CD4-positive, alpha-beta T cell treated with Interleukin-4 for 4 hours (primary cell): ENCODE measurements around the gene BUD13.
A peak's percentile ranks its signal among the peaks of the same experiment; 100 is the strongest.
"Not testable (repeated sequence)": the region's sequence is repeated elsewhere in the genome, so short reads cannot be mapped to it uniquely, and the experiment has no call there.

Source experiments
- DNase-seq: peaks from one replicate; pipeline ENCODE4 v3.0.0-alpha.2; 2020

BUD13 gene, protein sequence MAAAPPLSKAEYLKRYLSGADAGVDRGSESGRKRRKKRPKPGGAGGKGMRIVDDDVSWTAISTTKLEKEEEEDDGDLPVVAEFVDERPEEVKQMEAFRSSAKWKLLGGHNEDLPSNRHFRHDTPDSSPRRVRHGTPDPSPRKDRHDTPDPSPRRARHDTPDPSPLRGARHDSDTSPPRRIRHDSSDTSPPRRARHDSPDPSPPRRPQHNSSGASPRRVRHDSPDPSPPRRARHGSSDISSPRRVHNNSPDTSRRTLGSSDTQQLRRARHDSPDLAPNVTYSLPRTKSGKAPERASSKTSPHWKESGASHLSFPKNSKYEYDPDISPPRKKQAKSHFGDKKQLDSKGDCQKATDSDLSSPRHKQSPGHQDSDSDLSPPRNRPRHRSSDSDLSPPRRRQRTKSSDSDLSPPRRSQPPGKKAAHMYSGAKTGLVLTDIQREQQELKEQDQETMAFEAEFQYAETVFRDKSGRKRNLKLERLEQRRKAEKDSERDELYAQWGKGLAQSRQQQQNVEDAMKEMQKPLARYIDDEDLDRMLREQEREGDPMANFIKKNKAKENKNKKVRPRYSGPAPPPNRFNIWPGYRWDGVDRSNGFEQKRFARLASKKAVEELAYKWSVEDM

GRCh38 chr11:116772443-116773202 lies at the start of gene BUD13:
TSS of gene BUD13 (minus strand) at chr11:116772987. CDS start at chr11:116772964, 23 bp downstream.
- DNase-seq, result peak; percentile 93

GRCh38 chr11:116822575-116822974 lies 49.8 kb upstream of the BUD13 start:
- no peak for DNase-seq

DNA sequence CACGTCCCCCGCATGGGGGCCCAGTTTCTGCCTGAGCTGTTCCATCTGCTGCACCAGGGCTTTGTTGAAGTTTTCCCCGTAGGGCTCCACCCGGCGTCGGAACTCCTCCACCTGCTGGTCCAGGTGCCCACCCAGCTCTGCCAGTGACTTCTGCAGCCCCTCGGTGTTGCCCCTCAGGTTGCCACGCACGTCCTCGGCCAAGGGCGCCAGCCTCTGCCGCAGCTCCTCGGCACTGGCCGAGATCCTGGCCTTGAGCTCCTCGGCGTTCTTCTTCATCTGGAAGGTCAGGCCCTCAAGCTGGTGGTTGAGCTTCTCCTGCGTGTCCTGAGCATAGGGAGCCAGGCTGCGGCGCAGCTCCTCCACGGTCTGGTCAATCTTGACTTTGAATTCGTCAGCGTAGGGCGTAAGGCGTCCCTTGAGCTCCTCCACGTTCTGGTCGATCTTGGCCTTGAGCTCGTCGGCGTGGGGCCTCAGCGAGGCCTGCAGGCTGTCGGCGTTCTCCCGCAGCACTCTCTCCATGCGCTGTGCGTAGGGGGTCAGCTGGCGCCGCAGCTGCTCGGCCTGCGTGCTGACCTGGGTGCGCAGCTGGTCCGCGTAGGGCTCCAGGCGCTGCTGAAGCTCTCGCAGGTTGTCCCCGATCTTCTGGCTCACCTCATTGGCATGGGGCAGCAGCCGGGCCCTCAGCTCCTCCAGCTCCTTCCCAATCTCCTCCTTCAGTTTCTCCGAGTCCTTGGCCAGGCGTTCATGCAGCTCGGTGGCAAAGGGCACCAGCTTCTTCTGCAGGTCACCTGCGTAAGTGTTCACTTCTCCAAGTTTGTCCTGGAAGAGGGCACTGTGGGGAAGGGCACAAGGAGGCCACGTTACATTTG lies 48.5 kb upstream of the BUD13 start:
- DNase-seq, result no peak

- DNase-seq, result no peak
Observed at GRCh38 chr11:116819049-116819448, 46.3 kb upstream of the BUD13 start.

- DNase-seq, result no peak
Observed at GRCh38 chr11:116814502-116814901, 41.7 kb upstream of the BUD13 start.

- no peak for DNase-seq
Observed at GRCh38 chr11:116813781-116814471, 41.1 kb upstream of the BUD13 start.

GRCh38 chr11:116813170-116813569 lies 40.4 kb upstream of the BUD13 start:
- DNase-seq, result no peak

- DNase-seq, result no peak
Observed at GRCh38 chr11:116812109-116812508, 39.3 kb upstream of the BUD13 start.

DNA sequence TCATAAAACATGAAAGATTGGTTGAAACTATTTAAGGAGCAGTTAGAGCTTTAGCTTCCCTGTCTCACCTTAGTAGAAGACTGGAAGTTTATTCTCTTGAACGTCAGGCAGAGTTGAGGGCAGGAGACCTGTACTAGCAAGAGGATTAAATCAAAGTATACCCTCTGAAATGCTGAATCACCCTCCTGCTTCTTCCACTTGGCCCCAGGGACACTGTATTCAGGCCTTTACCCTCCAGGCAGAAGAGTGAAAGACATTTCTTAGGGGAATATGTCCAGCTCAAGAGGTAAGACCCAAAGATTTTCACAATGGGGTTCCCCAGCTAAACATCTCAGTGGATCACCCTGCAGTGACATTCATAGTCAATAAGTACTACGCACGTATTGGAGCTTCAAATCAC lies 38.4 kb upstream of the BUD13 start:
- DNase-seq, result no peak

- no peak for DNase-seq
Observed at GRCh38 chr11:116808262-116809175, 35.7 kb upstream of the BUD13 start.

DNA sequence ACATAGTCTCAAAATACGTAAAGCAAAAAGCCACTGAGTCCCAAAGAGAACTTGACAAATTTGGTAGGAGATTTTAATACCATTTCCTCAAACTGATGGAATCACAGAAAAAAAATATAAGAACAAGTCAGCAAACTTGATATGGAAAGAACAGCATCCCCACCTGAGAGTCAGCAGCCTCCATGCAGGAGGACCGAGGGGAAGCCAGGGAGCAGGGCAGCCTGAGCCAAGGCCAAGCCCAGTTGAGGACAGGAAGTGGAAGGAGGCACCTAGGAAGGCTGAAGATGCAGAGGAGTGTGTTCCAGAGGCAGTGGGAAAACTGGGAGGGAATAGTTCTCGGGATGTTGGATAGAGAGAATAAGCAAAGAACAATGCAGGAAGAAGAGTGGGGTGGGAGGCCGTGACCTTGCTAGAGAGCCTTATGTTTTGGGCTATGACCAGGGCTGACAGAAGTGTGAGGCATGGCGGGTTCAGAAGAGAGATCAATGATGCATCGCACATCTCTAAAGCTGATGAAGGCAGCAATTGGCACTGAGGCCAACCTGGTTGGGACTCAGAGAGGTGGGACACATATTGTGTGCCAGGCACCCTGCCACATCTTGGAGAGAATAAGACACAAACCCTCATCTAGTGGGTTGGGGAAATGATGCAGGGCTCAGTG lies 34.9 kb upstream of the BUD13 start:
- DNase-seq, result no peak

DNA sequence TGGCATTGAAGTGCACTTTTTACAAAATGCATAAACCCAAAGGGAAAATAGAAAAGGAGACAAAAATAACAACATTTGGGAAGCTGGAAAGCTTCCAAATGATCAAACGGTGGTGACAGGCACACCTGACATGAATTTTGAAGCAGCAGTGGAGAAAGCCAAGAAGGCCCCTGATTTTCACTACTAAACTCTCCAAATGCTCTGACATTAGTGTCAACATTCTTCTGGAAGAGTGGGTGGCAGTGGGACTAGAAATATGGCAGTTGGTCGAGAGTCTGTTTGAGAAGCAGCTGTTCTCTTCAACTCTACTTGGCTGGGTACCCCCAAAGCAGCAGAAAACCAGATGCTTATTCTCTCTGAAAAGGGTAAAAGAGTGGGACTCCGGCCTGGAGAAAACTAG lies 31.2 kb upstream of the BUD13 start:
- no peak for DNase-seq

- DNase-seq, result not testable (repeated sequence)
Observed at GRCh38 chr11:116801662-116802061, 28.9 kb upstream of the BUD13 start.

DNA sequence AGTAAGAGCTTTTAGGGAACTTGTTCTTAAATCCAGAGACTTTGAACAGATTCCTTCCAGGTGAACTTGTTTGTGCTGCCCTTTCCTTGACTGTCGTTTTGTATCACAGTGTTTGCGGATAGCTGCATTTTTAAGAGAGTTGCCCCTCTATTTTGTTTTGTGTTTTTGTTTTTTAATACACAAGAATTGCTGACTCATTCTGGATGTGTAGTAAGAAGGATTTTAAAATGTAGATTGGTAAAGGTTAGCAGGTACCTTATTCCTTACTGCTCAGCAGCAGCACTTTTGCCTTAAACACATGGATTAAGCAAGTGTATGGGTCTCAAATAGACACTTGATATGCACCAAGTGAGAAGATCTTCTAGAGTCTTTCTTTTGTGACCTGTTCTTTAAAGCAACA lies 27.8 kb upstream of the BUD13 start:
- no peak for DNase-seq

DNA sequence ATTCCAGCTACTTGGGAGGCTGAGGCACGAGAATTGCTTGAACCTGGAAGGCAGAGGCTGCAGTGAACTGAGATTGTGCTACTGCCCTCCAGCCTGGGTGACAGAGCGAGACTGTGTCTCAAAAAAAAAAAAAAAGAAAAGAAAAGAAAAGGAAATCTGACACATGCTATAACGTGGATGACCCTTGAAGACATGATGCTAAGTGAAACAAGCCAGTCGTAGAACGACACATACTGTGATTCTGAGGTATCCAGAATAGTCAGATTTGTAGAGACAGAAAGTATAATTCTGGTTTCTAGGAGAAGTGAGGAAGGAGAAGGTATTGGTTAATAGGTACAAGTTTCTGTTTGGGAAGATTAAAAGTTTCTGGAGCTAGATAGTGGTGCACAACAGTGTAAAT lies 25.6 kb upstream of the BUD13 start:
- DNase-seq, result no peak

DNA sequence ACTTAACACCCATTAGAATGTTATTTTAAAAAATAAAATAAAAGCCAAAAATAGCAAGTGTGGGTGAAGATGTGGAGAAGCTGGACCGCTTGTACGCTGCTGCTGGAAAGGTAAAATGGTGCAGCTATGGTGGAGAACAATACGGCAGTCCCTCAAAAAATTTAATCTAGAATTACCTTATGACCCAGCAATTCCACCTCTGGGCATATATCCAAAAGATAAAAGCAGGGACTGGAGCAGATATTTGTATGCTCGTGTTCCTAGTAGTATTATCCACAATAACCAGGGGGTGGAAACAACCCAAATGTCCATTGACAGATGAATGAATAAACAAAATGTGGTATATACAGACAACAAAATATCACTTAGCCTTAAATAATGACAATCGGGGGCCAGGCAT lies 25.0 kb upstream of the BUD13 start:
- no peak for DNase-seq

GRCh38 chr11:116796548-116796947 lies 23.8 kb upstream of the BUD13 start:
- no peak for DNase-seq

GRCh38 chr11:116794851-116795250 lies 22.1 kb upstream of the BUD13 start:
- DNase-seq, result no peak

GRCh38 chr11:116793772-116794097 lies 20.9 kb upstream of the BUD13 start:
- no peak for DNase-seq
